Naive thymus-derived CD4-positive, alpha-beta T cell (primary cell): Measurements from ENCODE around the gene ITGA2. TPM values are rescaled to one million over a fixed set of nuclear protein-coding genes. Genes with fewer than 3 reads are reported as not detected.

Experiments used
- ATAC-seq: fragments of 150-1000 bp; cut with Tn5 transposase; 2 replicates; pipeline ENCODE4 v1.10.0; 2021; ENCODE audit warnings: mild to moderate bottlenecking, moderate library complexity
- CTCF ChIA-PET: fragments of 350-600 bp; sonication (Branson Sonifier 250); formaldehyde crosslinking; loops from one replicate; lab custom pipeline; 2021; ENCODE audit warnings: antibody characterized with exemption; lab: Charles Lee
- POLR2A ChIA-PET: fragments of 350-600 bp; sonication (Branson Sonifier 250); formaldehyde crosslinking; loops from one replicate; lab custom pipeline; 2021; ENCODE audit warnings: antibody characterized with exemption, inconsistent platforms; lab: Charles Lee
- DNase-seq, 9 donors: peaks; one replicate each; pipeline versions ENCODE4 v3.0.0 to v3.0.0-alpha.2; 2020 to 2022; ENCODE audit warnings: mixed read lengths in 1 of 9
- H3K27ac ChIP-seq: one replicate; pipeline ENCODE4 v1.7.0; 2013; ENCODE audit warnings: mild to moderate bottlenecking, low read depth, low read length, moderate library complexity
- H3K27me3 ChIP-seq, 2 donors: one replicate each; pipeline ENCODE4 v1.7.0; 2013; ENCODE audit warnings: low read length in 2 of 2, mild to moderate bottlenecking in 2 of 2, moderate library complexity in 2 of 2; ENCODE audit not compliant: control insufficient read depth in 2 of 2, insufficient read depth in 2 of 2
- H3K36me3 ChIP-seq, 3 experiments: 1 replicate in 2 of 3; 2 replicates in 1 of 3; pipeline ENCODE4 v1.7.0; 2013; ENCODE audit warnings: low read length in 3 of 3, mild to moderate bottlenecking in 3 of 3, moderate library complexity in 1 of 3; ENCODE audit not compliant: insufficient read depth in 3 of 3, control insufficient read depth in 2 of 3
- H3K4me1 ChIP-seq, 2 donors: one replicate each; pipeline ENCODE4 v1.7.0; 2013; ENCODE audit warnings: low read length in 2 of 2, mild to moderate bottlenecking in 2 of 2, moderate library complexity in 1 of 2; ENCODE audit not compliant: control insufficient read depth in 2 of 2, insufficient read depth in 2 of 2
- H3K4me3 ChIP-seq: 2 replicates; pipeline ENCODE4 v1.7.0; 2013; ENCODE audit warnings: mild to moderate bottlenecking, low read length
- H3K9me3 ChIP-seq, 3 experiments: 1 replicate in 2 of 3; 2 replicates in 1 of 3; pipeline ENCODE4 v1.7.0; 2013; ENCODE audit warnings: low read length in 3 of 3; ENCODE audit not compliant: control insufficient read depth in 2 of 3
- H3K27ac Mint-ChIP-seq, 9 donors: one replicate each; pipeline ENCODE4 v1.8.0; 2020 to 2022; ENCODE audit warnings: mixed read lengths in 9 of 9, mild to moderate bottlenecking in 8 of 9, moderate library complexity in 5 of 9, inconsistent platforms in 2 of 9
- H3K27me3 Mint-ChIP-seq, 5 donors: one replicate each; pipeline ENCODE4 v1.8.0; 2021 to 2022; ENCODE audit warnings: mixed read lengths in 5 of 5, mild to moderate bottlenecking in 1 of 5
- H3K36me3 Mint-ChIP-seq, 5 donors: one replicate each; pipeline ENCODE4 v1.8.0; 2020 to 2022; ENCODE audit warnings: mixed read lengths in 5 of 5, mild to moderate bottlenecking in 3 of 5, inconsistent platforms in 1 of 5
- H3K4me1 Mint-ChIP-seq, 7 donors: one replicate each; pipeline ENCODE4 v1.8.0; 2020 to 2022; ENCODE audit warnings: mixed read lengths in 7 of 7, mild to moderate bottlenecking in 3 of 7, inconsistent platforms in 1 of 7
- H3K4me3 Mint-ChIP-seq, 10 donors: one replicate each; pipeline ENCODE4 v1.8.0; 2020 to 2022; ENCODE audit warnings: mild to moderate bottlenecking in 10 of 10, mixed read lengths in 10 of 10, moderate library complexity in 6 of 10, inconsistent platforms in 2 of 10
- H3K9me3 Mint-ChIP-seq, 11 donors: one replicate each; pipeline ENCODE4 v1.8.0; 2020 to 2022; ENCODE audit warnings: mixed read lengths in 11 of 11, mild to moderate bottlenecking in 4 of 11, inconsistent platforms in 1 of 11, moderate library complexity in 1 of 11
- intact Hi-C, 2 donors: fragments of 100-400 bp; cut with micrococcal nuclease; formaldehyde crosslinking; loops; one replicate each; pipeline ENCODE4 v1.15.1; 2023
- polyA plus RNA-seq, 2 donors: library from polyadenylated mRNA; unstranded; fragments of 300-500 nt; fragmentation: Illumina TruSeq; gene quantifications; one replicate each; pipeline ENCODE4 v1.2.3, GENCODE V29; 2021
- total RNA-seq, 6 experiments: library from RNA in 5 of 6; stranded (reverse) in 5 of 6; gene quantifications; 1 replicate in 5 of 6; 2 replicates in 1 of 6; pipeline ENCODE4 v1.2.3 and lab custom pipeline; 2021 to 2026

Gene ITGA2
- total and polyA plus RNA-seq, 7 experiments from 2014 or later = 0.16 to 8.9 (median 0.43) TPM

DNA sequence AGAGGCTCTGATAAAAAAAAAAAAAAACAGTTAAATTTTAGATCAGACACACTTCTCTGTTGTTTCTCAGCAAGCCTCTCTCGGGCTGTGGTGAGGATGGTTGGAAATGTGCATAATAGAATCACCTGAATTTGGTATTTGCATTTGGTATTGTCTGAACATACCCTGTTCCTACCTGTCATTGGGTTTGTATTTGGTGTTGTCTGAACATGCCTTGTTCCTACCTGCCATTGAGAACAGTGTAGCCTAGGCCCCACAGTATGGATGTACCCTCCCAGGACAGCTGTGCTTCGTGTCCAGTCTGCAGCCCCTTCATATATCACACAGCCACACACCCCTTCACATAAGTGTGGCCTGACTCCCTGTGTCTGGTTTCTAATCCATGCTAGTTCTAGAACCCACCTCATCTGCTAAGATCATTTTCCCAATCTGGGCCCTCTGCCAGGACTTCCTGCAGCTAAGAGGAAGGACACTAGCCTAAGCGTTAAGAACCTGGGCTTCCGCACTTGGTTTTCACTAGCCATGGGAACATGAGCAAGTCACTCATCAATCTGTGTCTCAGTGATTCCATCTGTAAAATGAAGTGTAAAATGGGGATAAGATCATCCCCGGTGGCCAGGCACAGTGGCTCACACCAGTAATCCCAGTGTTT lies 49.2 kb downstream of the ITGA2 start:
- Mint-ChIP-seq H3K4me1 (peaks cover 11 to 73% (median 28%) of the 10 kb centered on the region in 7 donors), H3K9me3 (no peaks in the 10 kb centered on the region), H3K27me3 (peaks cover 0 to under 1% (median 0%) of the 10 kb centered on the region in 5 donors), H3K36me3 (peaks cover 0 to 43% (median 0%) of the 10 kb centered on the region in 5 donors), H3K4me3 (peak overlapping the region in 1 of 10 donors; percentile 32), H3K27ac (peak overlapping the region in 1 of 9 donors; percentile 48)
- H3K27me3 ChIP-seq = no peaks in the 10 kb centered on the region
- ChIA-PET CTCF (interaction anchor here (0.8 kb wide), 1 partner anchor 11 kb away, joined by 3 read pairs; no protein-coding TSS in a partner anchor), POLR2A (no interaction called here)
- H3K9me3 ChIP-seq = no peaks in the 10 kb centered on the region
- H3K4me1 ChIP-seq = peaks cover 7 to 12% of the 10 kb centered on the region in 2 donors
- DNase-seq (no peak), ATAC-seq (no peak)
- no peak overlapping the region for H3K27ac ChIP-seq
- intact Hi-C loops = no loop called here
- H3K4me3 ChIP-seq = no peak overlapping the region
- no peaks in the 10 kb centered on the region for H3K36me3 ChIP-seq

DNA sequence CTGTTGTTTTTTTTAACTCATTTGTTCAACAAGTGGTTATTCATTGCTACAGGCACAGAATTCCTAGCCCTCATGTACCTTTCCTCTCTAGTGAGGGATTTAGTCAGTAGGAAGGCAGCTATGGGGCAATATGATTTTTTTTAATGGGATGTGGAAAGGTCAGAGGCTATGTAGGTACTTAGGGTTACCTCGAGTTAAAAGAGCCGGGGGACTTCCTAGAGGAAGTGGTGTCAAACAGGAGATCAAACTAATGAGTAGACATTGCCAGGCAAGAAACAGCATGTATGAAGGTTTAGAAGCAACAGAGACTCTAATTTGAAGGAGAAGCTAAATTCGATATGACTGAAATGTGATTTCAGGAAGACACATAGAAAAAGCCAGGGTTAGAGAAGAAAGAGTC lies 50.7 kb downstream of the ITGA2 start:
- H3K4me3 ChIP-seq = no peak overlapping the region
- Mint-ChIP-seq H3K36me3 (peaks cover 0 to 49% (median 0%) of the 10 kb centered on the region in 5 donors), H3K27me3 (peaks cover 0 to 4% (median 0%) of the 10 kb centered on the region in 5 donors), H3K9me3 (no peaks in the 10 kb centered on the region), H3K4me3 (peak overlapping the region in 9 of 10 donors; percentile 2 to 74 (median 19)), H3K27ac (peak overlapping the region in 3 of 9 donors; percentile 15 to 51 (median 34)), H3K4me1 (peaks cover 11 to 79% (median 24%) of the 10 kb centered on the region in 7 donors)
- POLR2A ChIA-PET = interaction anchor here (0.8 kb wide), 1 partner anchor 94 kb away, joined by 3 read pairs; no protein-coding TSS in a partner anchor
- H3K27me3 ChIP-seq = no peaks in the 10 kb centered on the region
- no peaks in the 10 kb centered on the region for H3K36me3 ChIP-seq
- ATAC-seq = no peak
- intact Hi-C loops = loop anchor here in 1 of 2 donors (2.0 kb wide), 1 partner anchor 91 kb away; no protein-coding TSS in a partner anchor
- no peaks in the 10 kb centered on the region for H3K9me3 ChIP-seq
- peak in 3 of 9 donors; percentile 3 to 12 (median 11) for DNase-seq
- H3K4me1 ChIP-seq = peaks cover 7 to 12% of the 10 kb centered on the region in 2 donors
- no peak overlapping the region for H3K27ac ChIP-seq
- CTCF ChIA-PET = no interaction called here

DNA sequence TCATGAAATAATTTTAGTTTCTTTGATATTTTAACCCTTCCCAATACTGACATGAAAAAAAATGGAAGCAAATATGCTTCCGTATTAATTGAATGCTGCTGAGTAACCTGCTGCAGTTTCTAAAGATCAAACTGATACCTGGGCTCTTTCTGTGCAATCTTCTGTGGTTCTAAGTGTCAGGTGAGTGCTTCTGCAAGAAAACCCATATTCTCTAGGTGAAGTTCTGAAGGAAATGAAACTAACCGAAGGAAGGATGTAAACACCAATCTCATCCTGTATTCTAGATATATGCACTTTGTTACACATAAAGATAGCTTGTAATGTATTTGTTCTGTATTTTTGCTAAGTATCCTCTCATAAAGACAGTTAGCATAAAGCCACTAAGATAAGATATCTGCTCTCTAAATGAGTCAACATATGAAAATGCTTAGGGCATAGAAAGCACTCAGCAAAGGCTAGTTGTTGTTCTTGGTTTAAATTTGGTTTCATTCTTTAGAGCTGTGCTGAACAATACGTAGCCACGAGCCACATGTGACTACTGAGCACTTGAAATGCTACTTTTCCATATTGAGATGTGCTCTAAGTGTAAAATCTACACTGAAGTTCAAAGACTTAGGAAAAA lies 52.0 kb downstream of the ITGA2 start:
- H3K9me3 Mint-ChIP-seq = no peaks in the 10 kb centered on the region
- H3K4me3 ChIP-seq = peak overlapping the region; percentile 24
- H3K36me3 Mint-ChIP-seq = peaks cover 0 to 46% (median 0%) of the 10 kb centered on the region in 5 donors
- H3K27me3 ChIP-seq = no peaks in the 10 kb centered on the region
- ATAC-seq (peak; percentile 81), DNase-seq (peak in 5 of 9 donors; percentile 6 to 49 (median 27))
- H3K27me3 Mint-ChIP-seq = peaks cover 0 to 4% (median 0%) of the 10 kb centered on the region in 5 donors
- peak overlapping the region; percentile 16 to 88 (median 74) for H3K4me3 Mint-ChIP-seq
- POLR2A ChIA-PET = interaction anchor here (1.0 to 1.2 kb wide), 3 partner anchors 9 to 69 kb away, joined by 3 to 4 read pairs (median 4); no protein-coding TSS in a partner anchor
- CTCF ChIA-PET = interaction anchor here (0.6 kb wide), 1 partner anchor 39 kb away, joined by 3 read pairs; no protein-coding TSS in a partner anchor
- peaks cover 7 to 12% of the 10 kb centered on the region in 2 donors for H3K4me1 ChIP-seq
- no peaks in the 10 kb centered on the region for H3K9me3 ChIP-seq
- no peaks in the 10 kb centered on the region for H3K36me3 ChIP-seq
- intact Hi-C loops = loop anchor here in 1 of 2 donors (1.0 to 2.0 kb wide), 6 partner anchors 10 to 92 kb away; partner anchors contain the start of gene ITGA2
- no peak overlapping the region for H3K27ac ChIP-seq
- peak overlapping the region; percentile 12 to 92 (median 66) for H3K27ac Mint-ChIP-seq
- H3K4me1 Mint-ChIP-seq = peaks cover 11 to 77% (median 24%) of the 10 kb centered on the region in 7 donors

DNA sequence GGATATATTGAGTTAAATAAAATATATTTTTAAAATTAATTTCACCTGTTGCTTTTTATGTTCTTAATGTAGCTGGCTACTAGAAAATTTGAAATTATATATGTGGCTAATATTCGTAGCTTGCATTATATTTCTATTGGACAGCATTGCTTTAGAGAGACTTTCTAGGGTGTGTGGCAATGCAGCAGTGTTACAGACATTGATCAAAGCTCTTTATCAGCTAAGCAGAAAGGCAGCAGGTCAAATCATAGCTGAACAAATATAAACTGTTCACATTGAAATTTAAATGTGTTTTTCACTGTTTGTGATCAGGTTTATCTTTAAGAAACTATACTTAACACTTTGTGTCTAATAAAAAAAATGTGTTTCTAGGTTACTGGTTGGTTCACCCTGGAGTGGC lies 52.6 kb downstream of the ITGA2 start:
- peak overlapping the region in 5 of 10 donors; percentile 49 to 79 (median 74) for H3K4me3 Mint-ChIP-seq
- intact Hi-C loops = loop anchor here in 1 of 2 donors (1.0 to 2.0 kb wide), 6 partner anchors 10 to 93 kb away; partner anchors contain the start of gene ITGA2
- POLR2A ChIA-PET = interaction anchor here (0.6 to 1.2 kb wide), 4 partner anchors 10 to 316 kb away, joined by 3 to 4 read pairs (median 4); no protein-coding TSS in a partner anchor

DNA sequence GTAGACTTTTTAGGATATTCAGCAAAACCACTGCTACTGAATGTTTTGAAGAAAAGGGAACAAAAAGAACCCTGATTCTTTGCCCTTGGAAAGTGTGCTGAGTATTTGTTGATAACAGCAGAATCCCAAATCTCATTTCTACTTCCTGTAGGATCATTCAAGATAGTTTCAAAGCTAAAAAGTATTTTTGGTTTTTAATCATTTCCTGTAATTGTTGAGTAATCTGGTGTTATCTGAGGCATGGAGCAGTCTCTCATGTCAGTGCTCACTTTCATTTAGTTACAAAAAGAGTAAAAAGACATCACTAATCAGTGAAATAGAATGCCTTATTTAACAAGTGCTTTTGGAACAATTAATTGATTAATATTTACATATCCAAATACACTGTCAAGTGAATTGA lies 56.1 kb downstream of the ITGA2 start:
- intact Hi-C loops = no loop called here
- CTCF ChIA-PET = no interaction called here

More for the DNA sequence above, 52.6 kb downstream of the ITGA2 start:
- Mint-ChIP-seq H3K4me1 (peaks cover 11 to 76% (median 24%) of the 10 kb centered on the region in 7 donors), H3K27ac (peak overlapping the region in 5 of 9 donors; percentile 42 to 92 (median 73)), H3K9me3 (no peaks in the 10 kb centered on the region), H3K36me3 (peaks cover 0 to 43% (median 0%) of the 10 kb centered on the region in 5 donors), H3K27me3 (peaks cover 0 to 4% (median 0%) of the 10 kb centered on the region in 5 donors)
- Histone ChIP-seq H3K27me3 (no peaks in the 10 kb centered on the region), H3K4me1 (peaks cover 7 to 12% of the 10 kb centered on the region in 2 donors), H3K9me3 (no peaks in the 10 kb centered on the region), H3K27ac (no peak overlapping the region), H3K4me3 (no peak overlapping the region), H3K36me3 (no peaks in the 10 kb centered on the region)
- ATAC-seq = no peak
- CTCF ChIA-PET = interaction anchor here (0.6 kb wide), 1 partner anchor 39 kb away, joined by 3 read pairs; no protein-coding TSS in a partner anchor
- DNase-seq = no peak

DNA sequence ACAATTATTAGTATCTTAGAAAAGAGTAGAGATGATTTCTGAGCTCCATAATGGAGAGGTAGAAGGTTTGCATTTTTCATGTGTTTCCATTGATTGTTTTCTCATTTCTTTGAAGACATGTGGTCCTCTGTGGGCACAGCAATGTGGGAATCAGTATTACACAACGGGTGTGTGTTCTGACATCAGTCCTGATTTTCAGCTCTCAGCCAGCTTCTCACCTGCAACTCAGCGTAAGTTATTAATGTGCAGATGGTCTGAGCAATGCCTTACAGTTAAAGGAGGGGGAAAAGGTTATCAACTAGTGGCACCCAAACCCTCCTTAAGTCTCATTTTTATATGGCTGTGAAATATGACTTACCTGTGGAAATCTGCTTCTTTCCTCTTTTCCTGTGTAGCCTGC lies 59.1 kb downstream of the ITGA2 start:
- POLR2A ChIA-PET = no interaction called here
- no peaks in the 10 kb centered on the region for H3K4me1 ChIP-seq
- Mint-ChIP-seq H3K27me3 (peaks cover 0 to 4% (median 0%) of the 10 kb centered on the region in 5 donors), H3K27ac (no peak overlapping the region), H3K4me1 (peaks cover 0 to 36% (median 0%) of the 10 kb centered on the region in 7 donors), H3K9me3 (no peaks in the 10 kb centered on the region), H3K36me3 (peaks cover 0 to 48% (median 0%) of the 10 kb centered on the region in 5 donors), H3K4me3 (no peak overlapping the region)
- no peaks in the 10 kb centered on the region for H3K9me3 ChIP-seq
- CTCF ChIA-PET = interaction anchor here (1.5 kb wide), 1 partner anchor 17 kb away, joined by 4 read pairs; no protein-coding TSS in a partner anchor
- no peak overlapping the region for H3K4me3 ChIP-seq
- H3K27ac ChIP-seq = no peak overlapping the region
- DNase-seq = no peak
- no peaks in the 10 kb centered on the region for H3K27me3 ChIP-seq
- no peak for ATAC-seq
- H3K36me3 ChIP-seq = no peaks in the 10 kb centered on the region
- intact Hi-C loops = no loop called here

More for the DNA sequence above, 56.1 kb downstream of the ITGA2 start:
- Mint-ChIP-seq H3K4me3 (no peak overlapping the region), H3K36me3 (peaks cover 0 to 50% (median 0%) of the 10 kb centered on the region in 5 donors), H3K27ac (no peak overlapping the region), H3K9me3 (no peaks in the 10 kb centered on the region), H3K27me3 (peaks cover 0 to 4% (median 0%) of the 10 kb centered on the region in 5 donors), H3K4me1 (peaks cover 6 to 61% (median 17%) of the 10 kb centered on the region in 7 donors)
- ATAC-seq (no peak), DNase-seq (no peak)
- POLR2A ChIA-PET = no interaction called here
- no peaks in the 10 kb centered on the region for H3K9me3 ChIP-seq
- no peaks in the 10 kb centered on the region for H3K36me3 ChIP-seq
- H3K27ac ChIP-seq = no peak overlapping the region
- H3K27me3 ChIP-seq = no peaks in the 10 kb centered on the region
- H3K4me1 ChIP-seq = peaks cover under 1 to 5% of the 10 kb centered on the region in 2 donors
- no peak overlapping the region for H3K4me3 ChIP-seq
